Measurements from ENCODE around the gene TOR3A.
"Not testable (repeated sequence)": the region's sequence is repeated elsewhere in the genome, so short reads cannot be mapped to it uniquely, and the experiment has no call there.

TOR3A gene

GRCh38 chr1:179108644-179109043 lies 26.8 kb downstream of the TOR3A start:
- no peak for DNase-seq (ENCODE audit: low read depth)

- no peak for DNase-seq (ENCODE audit: low read depth)
These were observed 33.3 kb downstream of the TOR3A start for GRCh38 chr1:179115181-179115580.

- DNase-seq (ENCODE audit: low read depth), result no peak
These were observed 37.6 kb downstream of the TOR3A start for GRCh38 chr1:179119513-179119912.

GRCh38 chr1:179120736-179121135 lies 38.9 kb downstream of the TOR3A start:
- no peak for DNase-seq (ENCODE audit: low read depth)

GRCh38 chr1:179121159-179121938 lies 39.5 kb downstream of the TOR3A start:
- DNase-seq (ENCODE audit: low read depth), result no peak

GRCh38 chr1:179124873-179125272 lies 43.0 kb downstream of the TOR3A start:
- no peak for DNase-seq (ENCODE audit: low read depth)

- no peak for DNase-seq (ENCODE audit: low read depth)
These were observed 44.6 kb downstream of the TOR3A start for GRCh38 chr1:179126338-179127060.

- no peak for DNase-seq (ENCODE audit: low read depth)
These were observed 45.5 kb downstream of the TOR3A start for GRCh38 chr1:179127163-179127895.

GRCh38 chr1:179128520-179128919 lies 46.6 kb downstream of the TOR3A start:
- no peak for DNase-seq (ENCODE audit: low read depth)

GRCh38 chr1:179129702-179130473 lies 48.0 kb downstream of the TOR3A start:
- DNase-seq (ENCODE audit: low read depth), result no peak

- DNase-seq (ENCODE audit: low read depth), result not testable (repeated sequence)
These were observed 53.3 kb downstream of the TOR3A start for GRCh38 chr1:179135168-179135567.

- DNase-seq (ENCODE audit: low read depth), result not testable (repeated sequence)
These were observed 53.8 kb downstream of the TOR3A start for GRCh38 chr1:179135707-179136106.

- DNase-seq (ENCODE audit: low read depth), result no peak
These were observed 55.9 kb downstream of the TOR3A start for GRCh38 chr1:179137617-179138255.

GRCh38 chr1:179138755-179139154 lies 56.9 kb downstream of the TOR3A start:
- DNase-seq (ENCODE audit: low read depth), result not testable (repeated sequence)

GRCh38 chr1:179141592-179142251 lies 59.9 kb downstream of the TOR3A start:
- no peak for DNase-seq (ENCODE audit: low read depth)

- peak; percentile 94 for DNase-seq (ENCODE audit: low read depth)
These were observed 61.0 kb downstream of the TOR3A start for GRCh38 chr1:179142889-179143299.

GRCh38 chr1:179143322-179143721 lies 61.5 kb downstream of the TOR3A start:
- DNase-seq (ENCODE audit: low read depth), result peak; percentile 83

- DNase-seq (ENCODE audit: low read depth), result no peak
These were observed 62.8 kb downstream of the TOR3A start for GRCh38 chr1:179144626-179145025.

GRCh38 chr1:179145521-179145920 lies 63.7 kb downstream of the TOR3A start:
- DNase-seq (ENCODE audit: low read depth), result no peak

Measured in HS-27A (cell line).